Lung (tissue), 12 donors: ENCODE data around the gene RPP14. TPM values are rescaled to one million over a fixed set of nuclear protein-coding genes. Genes with fewer than 3 reads are reported as not detected.

Experiments
- ATAC-seq: fragments of 200-7000 bp; cut with Tn5 transposase; one replicate; pipeline ENCODE4 v1.9.1; 2020; ENCODE audit warnings: moderate number of reproducible peaks; ENCODE audit not compliant: insufficient read depth, low FRiP score
- DNase-seq, 3 donors: peaks; one replicate each; pipeline ENCODE4 v3.0.0-alpha.2; 2013 to 2017
- H3K27ac ChIP-seq, 2 donors: one replicate each; pipeline ENCODE4 v1.5.1; 2013; ENCODE audit warnings: mild to moderate bottlenecking in 2 of 2, moderate library complexity in 2 of 2, control low read depth in 1 of 2, inconsistent platforms in 1 of 2, low read depth in 1 of 2, low read length in 1 of 2
- H3K27me3 ChIP-seq, 3 donors: one replicate each; pipeline ENCODE4 v1.5.1; 2013; ENCODE audit warnings: low read length in 2 of 3; ENCODE audit not compliant: control insufficient read depth in 3 of 3, insufficient read depth in 3 of 3
- H3K36me3 ChIP-seq, 4 donors: one replicate each; pipeline ENCODE4 v1.5.1; 2013; ENCODE audit warnings: low read length in 4 of 4, mild to moderate bottlenecking in 1 of 4, moderate library complexity in 1 of 4; ENCODE audit not compliant: control insufficient read depth in 4 of 4, insufficient read depth in 4 of 4
- H3K4me1 ChIP-seq, 5 donors: one replicate each; pipeline ENCODE4 v1.5.1; 2013; ENCODE audit warnings: low read length in 5 of 5, mild to moderate bottlenecking in 2 of 5, moderate library complexity in 1 of 5; ENCODE audit not compliant: control insufficient read depth in 5 of 5, insufficient read depth in 5 of 5
- H3K4me3 ChIP-seq: one replicate; pipeline ENCODE4 v1.5.1; 2013; ENCODE audit warnings: mild to moderate bottlenecking, control low read depth, moderate library complexity
- H3K9ac ChIP-seq, 2 donors: one replicate each; pipeline ENCODE4 v1.5.1; 2013; ENCODE audit warnings: low read length in 2 of 2, control low read depth in 1 of 2; ENCODE audit not compliant: insufficient read depth in 1 of 2
- H3K9me3 ChIP-seq, 4 donors: one replicate each; pipeline ENCODE4 v1.5.1; 2013; ENCODE audit warnings: low read length in 3 of 4, mild to moderate bottlenecking in 1 of 4, moderate library complexity in 1 of 4; ENCODE audit not compliant: control insufficient read depth in 4 of 4, insufficient read depth in 3 of 4
- WGBS, 2 donors: extraction: QIAGEN DNeasy Blood & Tissue Kit; methylation state at CpG; one replicate each; pipeline ENCODE4 v1.1.7; 2013; 5-methylcytosine and 5-hydroxymethylcytosine counted together
- polyA plus RNA-seq, 2 donors: library from polyadenylated mRNA; stranded (reverse); fragments of 200-250 nt; gene quantifications; one replicate each; pipeline ENCODE4 v1.2.1, GENCODE V29; 2013
- total RNA-seq, 2 donors: library from RNA; depleted of rRNA in 1 of 2; stranded (reverse); fragments of >200 nt in 1 of 2; gene quantifications; one replicate each; pipeline ENCODE4 v1.2.1, GENCODE V29; 2014 to 2021
- TF ChIP-seq, protein P1 (sequence below): IDR thresholded peaks from 2 replicates; pipeline ENCODE4 v1.5.1; 2012; ENCODE audit warnings: mild to moderate bottlenecking; ENCODE audit errors: control extremely low read depth, extremely low read depth
- donor health status: control.
- donor health status: control.
- donor health status: Bipolar disorder and iron deficiency.
- donor health status: healthy.
- donor health status: DM: yes; HTN: yes; CAD: no.

The RPP14 gene
- total and polyA plus RNA-seq, 4 donors = 6.8 to 14.2 (median 10.8) TPM

DNA sequence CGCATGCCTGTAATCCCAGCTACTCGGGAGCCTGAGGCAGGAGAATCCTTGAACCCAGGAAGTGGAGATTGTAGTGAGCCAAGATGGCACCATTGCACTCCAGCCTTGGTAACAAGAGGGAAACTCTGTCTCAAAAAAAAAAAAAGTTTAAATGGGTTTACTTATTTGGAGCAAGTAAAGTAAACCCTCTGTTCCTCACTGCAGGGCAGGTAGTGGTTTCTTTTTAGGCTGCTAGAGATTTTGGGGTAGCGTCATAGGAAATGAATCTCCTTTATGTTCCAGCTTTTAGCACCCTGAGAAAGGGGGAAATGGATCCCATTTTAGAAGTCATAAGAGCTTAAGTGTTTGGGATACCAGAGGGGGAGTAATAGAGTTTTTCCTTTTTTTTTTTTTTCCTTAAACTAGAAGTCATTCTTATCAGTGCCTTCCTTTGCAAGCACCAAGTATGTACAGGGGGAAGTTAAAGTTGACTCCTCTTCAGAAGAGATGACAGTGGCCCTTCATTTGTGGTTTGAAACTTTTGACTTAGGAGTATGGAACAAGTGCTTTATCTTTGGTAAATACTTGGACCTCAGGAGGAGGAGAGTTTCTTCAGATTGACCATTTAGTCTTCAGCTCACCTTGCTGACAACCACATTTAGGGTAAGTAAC is 34.7 kb downstream of the RPP14 start:
- H3K9me3 ChIP-seq = no peaks in the 10 kb centered on the region
- H3K36me3 ChIP-seq = peaks cover 0 to 5% (median 0%) of the 10 kb centered on the region in 4 donors
- no peak overlapping the region for H3K4me3 ChIP-seq
- no peak overlapping the region for H3K9ac ChIP-seq
- WGBS, 2 donors = 93 to 96% methylated on average over 3 of the region's 3 CpGs
- H3K27me3 ChIP-seq = no peaks in the 10 kb centered on the region
- no peak overlapping the region for H3K27ac ChIP-seq
- TF ChIP-seq, protein P1, sequence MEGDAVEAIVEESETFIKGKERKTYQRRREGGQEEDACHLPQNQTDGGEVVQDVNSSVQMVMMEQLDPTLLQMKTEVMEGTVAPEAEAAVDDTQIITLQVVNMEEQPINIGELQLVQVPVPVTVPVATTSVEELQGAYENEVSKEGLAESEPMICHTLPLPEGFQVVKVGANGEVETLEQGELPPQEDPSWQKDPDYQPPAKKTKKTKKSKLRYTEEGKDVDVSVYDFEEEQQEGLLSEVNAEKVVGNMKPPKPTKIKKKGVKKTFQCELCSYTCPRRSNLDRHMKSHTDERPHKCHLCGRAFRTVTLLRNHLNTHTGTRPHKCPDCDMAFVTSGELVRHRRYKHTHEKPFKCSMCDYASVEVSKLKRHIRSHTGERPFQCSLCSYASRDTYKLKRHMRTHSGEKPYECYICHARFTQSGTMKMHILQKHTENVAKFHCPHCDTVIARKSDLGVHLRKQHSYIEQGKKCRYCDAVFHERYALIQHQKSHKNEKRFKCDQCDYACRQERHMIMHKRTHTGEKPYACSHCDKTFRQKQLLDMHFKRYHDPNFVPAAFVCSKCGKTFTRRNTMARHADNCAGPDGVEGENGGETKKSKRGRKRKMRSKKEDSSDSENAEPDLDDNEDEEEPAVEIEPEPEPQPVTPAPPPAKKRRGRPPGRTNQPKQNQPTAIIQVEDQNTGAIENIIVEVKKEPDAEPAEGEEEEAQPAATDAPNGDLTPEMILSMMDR = no peak
- DNase-seq (no peak), ATAC-seq (no peak)
- H3K4me1 ChIP-seq = peaks cover 0 to 3% (median 0%) of the 10 kb centered on the region in 5 donors

DNA sequence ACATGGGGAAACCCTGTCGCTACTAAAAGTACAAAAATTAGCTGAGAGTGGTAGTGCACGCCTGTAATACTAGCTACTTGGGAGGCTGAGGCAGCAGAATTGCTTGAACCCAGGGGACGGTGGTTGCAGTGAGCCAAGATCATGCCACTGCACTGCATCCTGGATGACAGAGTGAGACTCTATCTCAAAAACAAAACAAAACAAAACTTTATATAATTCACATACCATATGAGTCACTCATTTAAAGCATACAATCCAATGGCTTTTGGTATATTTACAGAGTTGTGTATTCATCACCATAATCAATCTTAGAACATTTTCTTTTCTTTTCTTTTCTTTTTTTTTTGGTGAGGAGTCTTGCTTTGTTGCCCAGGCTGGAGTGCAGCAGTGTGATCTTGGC is 35.3 kb downstream of the RPP14 start:
- Histone ChIP-seq H3K4me3 (no peak overlapping the region), H3K36me3 (peaks cover 0 to 5% (median 0%) of the 10 kb centered on the region in 4 donors), H3K4me1 (peaks cover 0 to 2% (median 2%) of the 10 kb centered on the region in 5 donors), H3K9me3 (no peaks in the 10 kb centered on the region), H3K9ac (no peak overlapping the region), H3K27ac (no peak overlapping the region), H3K27me3 (no peaks in the 10 kb centered on the region)
- ATAC-seq (no peak), DNase-seq (no peak)
- TF ChIP-seq, protein P1 = no peak
- 86 to 93% methylated on average over 3 of the region's 3 CpGs for WGBS, 2 donors

DNA sequence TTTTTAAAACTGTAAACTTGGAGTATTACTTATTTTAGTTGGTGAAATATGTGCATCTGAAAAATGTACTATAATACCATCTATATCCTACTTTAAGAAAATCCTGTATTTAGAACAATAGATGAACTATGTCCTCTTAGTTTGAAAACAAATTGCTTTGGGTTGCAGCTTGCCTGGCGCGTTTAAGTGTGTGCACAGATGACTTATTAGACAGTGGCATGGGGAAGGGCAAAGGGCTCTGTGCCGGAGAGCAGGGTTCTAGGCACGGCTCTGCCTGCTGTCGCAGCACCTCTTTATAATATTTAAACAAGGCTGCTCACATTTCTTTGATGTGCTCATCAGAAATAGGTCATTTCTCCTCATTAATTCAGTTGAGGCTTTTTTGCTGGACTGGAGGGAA is 36.6 kb downstream of the RPP14 start:
- 86 to 90% methylated on average over 5 of the region's 5 CpGs for WGBS, 2 donors
- no peaks in the 10 kb centered on the region for H3K9me3 ChIP-seq
- H3K4me1 ChIP-seq = peaks cover 0 to 2% (median 0%) of the 10 kb centered on the region in 5 donors
- no peak overlapping the region for H3K27ac ChIP-seq
- DNase-seq = no peak
- TF ChIP-seq, protein P1 = no peak
- H3K9ac ChIP-seq = no peak overlapping the region
- no peak for ATAC-seq
- no peak overlapping the region for H3K4me3 ChIP-seq
- peaks cover 0 to 5% (median 0%) of the 10 kb centered on the region in 4 donors for H3K36me3 ChIP-seq
- no peaks in the 10 kb centered on the region for H3K27me3 ChIP-seq
